Neuron (in vitro differentiated cells): ENCODE results near the gene CCDC6.

Experiments used
- H2AFZ ChIP-seq: one replicate; pipeline ENCODE4 v1.6.1; 2013; ENCODE audit warnings: low read depth, mild to moderate bottlenecking, inconsistent platforms, low read length, moderate library complexity
- H3K27me3 ChIP-seq: one replicate; pipeline ENCODE4 v1.6.1; 2013; ENCODE audit warnings: low read length; ENCODE audit not compliant: insufficient read depth
- H3K36me3 ChIP-seq: one replicate; pipeline ENCODE4 v1.6.1; 2013; ENCODE audit warnings: low read length; ENCODE audit not compliant: insufficient read depth
- H3K4me1 ChIP-seq: one replicate; pipeline ENCODE4 v1.6.1; 2013; ENCODE audit warnings: low read length; ENCODE audit not compliant: insufficient read depth
- H3K4me3 ChIP-seq: 2 replicates; pipeline ENCODE4 v1.5.1; 2013; ENCODE audit warnings: mild to moderate bottlenecking, low read length, moderate library complexity
- H3K9me3 ChIP-seq: one replicate; pipeline ENCODE4 v1.6.1; 2013; ENCODE audit warnings: low read length

The CCDC6 gene

DNA sequence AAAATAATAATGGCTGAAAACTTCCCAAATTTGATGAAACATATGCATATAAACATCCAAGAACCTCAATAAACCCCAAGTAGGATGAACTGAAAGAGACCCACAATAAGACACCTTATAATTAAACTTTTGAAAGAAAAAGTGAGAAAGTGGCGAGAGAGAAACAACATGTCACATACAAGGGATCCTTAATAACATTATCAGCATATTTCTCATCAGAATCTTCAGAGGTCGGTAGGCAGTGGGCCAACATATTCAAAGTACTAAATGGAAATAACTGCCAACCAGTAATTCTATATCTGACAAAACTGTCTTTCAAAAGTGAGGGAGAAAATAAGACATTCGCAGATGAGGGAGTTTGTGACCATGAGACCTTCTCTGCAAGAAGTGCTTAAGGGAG lies 16.6 kb upstream of the CCDC6 start:
- Histone ChIP-seq H3K36me3 (no peaks in the 10 kb centered on the region), H3K4me1 (no peaks in the 10 kb centered on the region), H3K9me3 (no peaks in the 10 kb centered on the region), H3K27me3 (no peaks in the 10 kb centered on the region), H3K4me3 (no peak overlapping the region), H2AFZ (no peak overlapping the region)

DNA sequence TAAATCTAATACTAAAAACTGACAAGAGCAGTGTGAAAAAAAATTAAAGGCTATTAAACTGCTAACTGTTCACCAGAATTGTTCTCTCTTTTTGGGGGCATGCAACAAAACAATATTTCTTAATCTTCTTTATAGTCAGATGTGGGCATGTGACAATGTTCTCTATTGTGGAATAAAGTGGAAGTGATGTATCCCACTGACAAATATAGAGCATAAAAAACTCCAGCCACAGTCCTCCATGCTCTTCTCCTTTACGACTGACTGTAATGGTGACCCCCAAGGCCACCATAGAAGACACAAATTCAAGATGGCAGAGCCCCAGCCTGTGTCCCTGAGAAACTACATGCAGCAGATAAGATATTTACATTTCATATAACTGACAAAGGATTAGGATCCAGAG lies 11.6 kb upstream of the CCDC6 start:
- H3K4me1 ChIP-seq = no peaks in the 10 kb centered on the region
- H3K27me3 ChIP-seq = no peaks in the 10 kb centered on the region
- no peak overlapping the region for H2AFZ ChIP-seq
- no peaks in the 10 kb centered on the region for H3K9me3 ChIP-seq
- H3K36me3 ChIP-seq = no peaks in the 10 kb centered on the region
- no peak overlapping the region for H3K4me3 ChIP-seq

DNA sequence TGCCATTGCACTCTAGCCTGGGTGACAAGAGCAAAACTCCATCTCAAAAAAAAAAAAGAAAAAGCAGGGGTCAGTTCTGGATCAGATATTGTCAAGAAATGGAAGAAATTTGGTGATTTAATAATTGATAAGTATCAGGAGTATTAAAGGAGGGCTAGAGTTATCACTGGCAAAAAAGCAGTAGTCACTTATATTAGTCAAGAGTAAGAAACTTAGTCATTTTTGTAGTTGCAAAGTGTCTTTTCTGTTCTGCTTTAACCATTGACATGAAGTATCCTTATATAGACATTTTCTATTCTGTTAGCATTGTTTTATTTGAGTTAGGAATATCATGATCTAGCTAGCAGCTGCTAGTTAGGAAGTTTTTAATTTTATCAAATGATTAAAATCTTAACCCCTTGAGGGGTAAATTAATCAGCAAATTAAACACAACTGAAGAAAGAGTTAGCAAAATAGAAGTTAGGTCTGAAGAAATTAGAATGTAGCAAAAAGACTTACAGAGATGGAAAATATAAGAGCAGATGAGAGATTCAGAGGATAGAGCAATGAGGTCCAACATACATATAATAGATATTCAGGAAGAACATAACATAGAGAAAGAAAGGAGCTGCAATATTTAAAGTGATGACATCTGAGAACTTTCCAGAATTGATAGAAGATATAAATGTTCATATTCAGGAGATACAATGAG lies 7.3 kb upstream of the CCDC6 start:
- H2AFZ ChIP-seq = no peak overlapping the region
- H3K27me3 ChIP-seq = no peaks in the 10 kb centered on the region
- H3K4me3 ChIP-seq = no peak overlapping the region
- H3K9me3 ChIP-seq = no peaks in the 10 kb centered on the region
- H3K4me1 ChIP-seq = no peaks in the 10 kb centered on the region
- no peaks in the 10 kb centered on the region for H3K36me3 ChIP-seq

DNA sequence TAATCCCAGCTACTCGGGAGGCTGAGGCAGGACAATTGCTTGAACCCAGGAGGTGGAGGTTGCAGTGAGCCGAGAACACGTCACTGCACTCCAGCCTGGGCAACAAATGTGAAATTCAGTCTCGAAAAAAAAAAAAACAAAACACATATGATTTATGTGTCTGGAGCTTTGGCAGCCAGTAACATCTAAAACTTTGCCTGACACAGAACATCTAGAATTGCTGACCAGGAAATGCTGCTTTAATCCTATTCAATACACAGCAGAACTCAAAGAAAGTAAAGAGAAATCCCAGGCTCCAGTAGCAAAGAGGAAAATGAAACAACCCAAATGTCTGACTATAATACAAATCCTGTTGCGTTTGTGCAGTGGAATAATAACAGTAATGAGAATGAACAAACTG lies 4.5 kb upstream of the CCDC6 start:
- no peaks in the 10 kb centered on the region for H3K36me3 ChIP-seq
- H3K4me3 ChIP-seq = no peak overlapping the region
- no peaks in the 10 kb centered on the region for H3K9me3 ChIP-seq
- peaks cover 11% of the 10 kb centered on the region for H3K4me1 ChIP-seq
- no peaks in the 10 kb centered on the region for H3K27me3 ChIP-seq
- no peak overlapping the region for H2AFZ ChIP-seq

DNA sequence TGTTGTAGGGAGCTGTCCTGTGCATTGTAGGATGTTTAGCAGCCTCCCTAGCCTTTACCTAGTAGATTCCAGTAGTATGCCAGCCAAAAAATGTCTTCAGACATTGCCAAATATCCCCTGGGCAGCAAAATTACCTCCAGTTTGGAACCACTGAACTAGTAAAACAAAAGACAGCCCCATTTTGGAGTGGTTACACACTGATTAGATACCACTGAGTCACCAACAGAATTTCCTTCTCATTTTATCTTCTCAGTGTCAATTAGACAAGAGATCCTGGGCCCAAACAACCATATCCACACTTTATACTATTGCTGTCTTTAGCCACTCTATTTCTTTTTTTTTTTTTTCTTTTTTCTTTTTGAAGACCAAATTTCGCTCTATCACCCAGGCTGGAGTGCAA lies 3.5 kb upstream of the CCDC6 start:
- Histone ChIP-seq H3K9me3 (no peaks in the 10 kb centered on the region), H3K27me3 (no peaks in the 10 kb centered on the region), H3K4me3 (no peak overlapping the region), H3K36me3 (no peaks in the 10 kb centered on the region), H3K4me1 (peaks cover 16% of the 10 kb centered on the region), H2AFZ (no peak overlapping the region)

DNA sequence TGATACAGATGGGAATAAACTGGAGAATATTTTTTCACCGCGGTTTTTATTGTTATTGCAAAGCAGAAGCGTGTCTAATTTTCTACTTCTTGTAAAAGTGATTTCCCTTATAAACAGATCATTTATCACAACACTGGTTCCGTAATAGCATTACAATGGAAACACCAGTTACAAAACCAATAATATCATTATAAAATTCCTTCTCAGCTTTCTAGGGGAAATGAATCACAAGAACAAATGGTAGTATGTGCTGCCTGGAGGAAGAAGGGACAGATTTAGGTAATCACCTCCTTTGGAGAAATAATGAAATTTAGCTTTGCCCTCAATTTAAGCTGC lies 2.4 kb upstream of the CCDC6 start:
- Histone ChIP-seq H3K36me3 (no peaks in the 10 kb centered on the region), H3K4me3 (peak overlapping the region; percentile 97), H3K9me3 (no peaks in the 10 kb centered on the region), H3K4me1 (peaks cover 25% of the 10 kb centered on the region), H2AFZ (peak overlapping the region; percentile 70), H3K27me3 (no peaks in the 10 kb centered on the region)

DNA sequence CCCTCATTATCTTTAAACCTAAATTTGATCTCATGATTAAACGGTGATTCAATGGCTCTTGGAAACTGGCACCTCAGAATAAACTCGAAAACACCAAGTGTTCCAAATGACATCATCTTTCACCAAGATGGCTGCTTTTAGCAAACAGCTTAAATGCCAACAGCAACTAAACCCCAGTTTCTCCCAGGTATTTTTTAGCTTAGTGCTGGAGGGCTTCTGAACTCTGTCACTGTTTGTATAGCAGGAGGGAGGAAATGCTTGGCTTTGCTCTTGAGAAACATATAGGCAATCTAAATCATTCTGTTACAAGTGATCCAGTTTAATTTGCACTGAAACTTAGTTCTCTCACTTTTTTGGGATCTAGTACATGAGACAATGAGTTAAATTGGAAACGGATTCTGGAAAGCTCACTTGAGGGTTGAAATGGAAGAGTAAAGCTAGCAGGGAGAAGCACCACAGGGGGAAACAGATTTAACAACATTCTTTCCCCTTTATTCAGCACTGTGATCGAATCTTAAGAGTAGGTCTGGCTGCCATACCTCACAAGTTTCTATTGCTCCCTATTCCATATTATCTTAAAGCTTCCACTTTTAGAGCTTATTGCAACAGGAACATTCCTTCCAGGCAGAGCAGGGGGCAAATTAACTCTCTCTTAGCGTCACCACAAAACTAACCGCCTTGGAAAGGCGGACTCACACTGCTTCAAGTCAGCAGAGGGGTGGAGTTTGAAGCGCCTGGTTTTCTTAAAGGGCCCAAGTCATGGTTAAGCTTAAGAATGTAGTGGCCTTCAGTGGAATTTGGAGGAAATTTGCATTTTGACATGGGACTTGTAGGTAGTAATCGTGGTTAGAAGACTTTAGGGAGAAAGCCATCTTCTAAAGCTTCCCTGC lies 1.8 kb upstream of the CCDC6 start:
- H3K27me3 ChIP-seq = no peaks in the 10 kb centered on the region
- peak overlapping the region; percentile 97 for H3K4me3 ChIP-seq
- peak overlapping the region; percentile 70 for H2AFZ ChIP-seq
- no peaks in the 10 kb centered on the region for H3K36me3 ChIP-seq
- H3K9me3 ChIP-seq = no peaks in the 10 kb centered on the region
- H3K4me1 ChIP-seq = peaks cover 27% of the 10 kb centered on the region

DNA sequence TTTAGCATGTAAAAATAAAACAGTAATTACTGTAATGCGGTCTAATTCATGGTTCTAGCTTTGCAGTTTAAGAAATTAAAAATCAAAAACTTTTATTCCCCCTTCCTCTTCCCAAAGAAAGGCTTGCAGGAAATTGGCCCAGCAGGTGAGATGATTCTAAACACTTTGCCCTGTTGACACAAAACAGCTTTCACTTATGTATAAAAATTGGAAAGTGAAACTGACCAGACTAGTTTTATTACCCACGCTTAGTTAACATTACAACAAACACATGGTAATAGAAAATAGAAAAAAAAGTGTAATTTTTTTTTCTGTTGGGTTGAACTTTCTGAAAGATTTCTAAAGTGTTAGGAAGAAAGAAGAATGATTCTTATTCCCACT lies 1.2 kb upstream of the CCDC6 start:
- Histone ChIP-seq H3K4me1 (peaks cover 27% of the 10 kb centered on the region), H2AFZ (peak overlapping the region; percentile 70), H3K4me3 (peak overlapping the region; percentile 97), H3K36me3 (no peaks in the 10 kb centered on the region), H3K27me3 (no peaks in the 10 kb centered on the region), H3K9me3 (no peaks in the 10 kb centered on the region)

DNA sequence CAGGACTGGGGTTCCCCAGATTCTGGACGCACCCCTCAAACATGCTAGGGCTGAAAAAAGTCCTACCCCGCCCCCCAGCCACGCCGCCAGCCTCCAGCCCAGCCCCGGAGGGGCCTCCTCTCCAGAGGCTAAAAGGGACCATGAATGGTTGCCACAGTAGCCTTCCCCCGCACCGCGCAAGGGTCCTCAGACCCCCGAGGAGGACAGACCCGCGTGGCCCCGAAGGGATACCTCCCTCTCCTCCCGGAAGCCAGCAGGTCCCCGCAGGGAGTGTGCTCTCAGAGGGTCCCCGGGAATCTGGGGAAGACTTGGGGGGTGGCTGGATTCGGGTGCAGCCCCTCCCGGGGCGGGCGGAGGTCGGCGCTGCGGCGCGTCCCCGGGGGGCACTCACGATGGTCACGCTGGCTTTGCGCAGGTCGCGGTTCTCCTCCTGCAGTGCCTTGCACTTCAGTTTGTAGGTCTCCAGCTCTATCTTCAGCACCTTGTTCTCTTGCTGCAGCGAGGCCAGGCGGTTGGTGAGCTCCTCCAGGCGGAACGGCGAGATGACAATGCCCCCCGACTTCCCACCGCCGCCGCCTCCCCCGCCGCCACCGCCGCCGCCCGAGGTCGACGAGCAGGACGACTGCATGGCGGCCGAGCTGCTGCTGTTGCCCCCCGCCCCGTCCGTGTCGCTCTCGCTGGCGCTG lies 482 bp downstream of the CCDC6 start:
- Histone ChIP-seq H2AFZ (peak overlapping the region; percentile 82), H3K4me1 (peaks cover 27% of the 10 kb centered on the region), H3K4me3 (peak overlapping the region; percentile 97), H3K36me3 (no peaks in the 10 kb centered on the region), H3K9me3 (no peaks in the 10 kb centered on the region), H3K27me3 (no peaks in the 10 kb centered on the region)

DNA sequence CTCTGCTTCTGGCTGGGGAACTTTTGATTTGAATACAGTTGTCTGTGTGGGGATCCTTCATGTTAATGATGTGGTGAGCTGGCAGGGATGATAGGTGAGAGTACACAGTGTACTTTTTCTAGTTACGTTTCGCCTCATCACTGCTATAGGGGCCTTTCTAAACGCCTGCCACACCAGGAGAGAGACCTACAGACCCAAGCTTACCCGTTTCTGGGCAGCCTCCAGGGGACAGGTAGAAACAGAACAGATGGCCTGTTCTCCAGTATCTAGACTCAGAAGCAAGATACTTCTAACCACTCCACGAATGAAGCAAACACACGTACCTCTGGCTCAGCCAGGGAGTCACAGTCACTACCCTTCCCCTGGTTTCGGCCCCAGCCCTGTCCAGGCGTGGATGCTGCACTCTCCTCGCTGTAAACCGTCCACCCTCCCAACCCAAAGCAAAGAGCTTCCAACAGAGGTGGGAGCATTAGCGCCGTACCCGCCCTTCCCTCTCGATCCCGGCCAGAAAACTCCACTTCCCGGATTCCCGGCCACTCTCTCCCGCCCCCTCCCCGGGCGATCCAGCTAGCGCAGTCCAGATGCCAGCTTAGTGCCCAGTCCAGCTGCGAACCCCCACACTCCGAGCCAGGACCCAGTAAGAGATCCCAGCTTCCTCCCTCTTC lies 1.2 kb downstream of the CCDC6 start:
- Histone ChIP-seq H3K27me3 (no peaks in the 10 kb centered on the region), H3K4me1 (peaks cover 27% of the 10 kb centered on the region), H2AFZ (peak overlapping the region; percentile 82), H3K4me3 (peak overlapping the region; percentile 97), H3K9me3 (no peaks in the 10 kb centered on the region), H3K36me3 (peaks cover 3% of the 10 kb centered on the region)

DNA sequence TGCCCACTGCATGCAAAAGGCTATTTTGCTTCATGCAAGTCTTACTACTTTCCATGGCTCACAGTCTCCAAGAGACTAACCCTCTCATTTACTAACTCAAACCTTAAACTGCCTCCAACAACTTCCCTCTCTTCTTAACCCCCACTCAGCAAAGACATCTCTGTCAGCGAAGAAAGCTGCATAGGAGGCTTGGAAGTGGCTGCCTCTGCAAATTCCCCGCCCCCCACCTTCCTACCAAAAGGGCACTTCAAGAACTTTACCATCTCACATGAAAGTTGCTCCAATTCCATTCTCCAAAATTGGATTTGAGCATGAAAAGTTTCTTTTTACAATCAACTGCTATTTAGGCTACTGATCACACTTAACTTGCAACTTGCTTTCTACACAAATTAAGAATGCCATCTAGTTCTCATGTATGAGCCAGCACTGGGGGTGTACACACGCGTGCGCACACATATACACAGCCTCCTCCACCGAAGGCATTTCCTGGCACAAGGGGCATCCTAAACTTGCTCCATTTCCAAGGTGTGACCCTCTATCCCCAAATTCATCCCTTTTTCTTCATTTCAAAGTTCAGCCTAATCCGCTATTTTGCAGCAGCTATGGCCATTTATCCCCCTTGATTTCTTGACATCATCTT lies 1.8 kb downstream of the CCDC6 start:
- H3K4me1 ChIP-seq = peaks cover 27% of the 10 kb centered on the region
- no peaks in the 10 kb centered on the region for H3K27me3 ChIP-seq
- H3K4me3 ChIP-seq = peak overlapping the region; percentile 97
- no peak overlapping the region for H2AFZ ChIP-seq
- H3K9me3 ChIP-seq = no peaks in the 10 kb centered on the region
- peaks cover 3% of the 10 kb centered on the region for H3K36me3 ChIP-seq

DNA sequence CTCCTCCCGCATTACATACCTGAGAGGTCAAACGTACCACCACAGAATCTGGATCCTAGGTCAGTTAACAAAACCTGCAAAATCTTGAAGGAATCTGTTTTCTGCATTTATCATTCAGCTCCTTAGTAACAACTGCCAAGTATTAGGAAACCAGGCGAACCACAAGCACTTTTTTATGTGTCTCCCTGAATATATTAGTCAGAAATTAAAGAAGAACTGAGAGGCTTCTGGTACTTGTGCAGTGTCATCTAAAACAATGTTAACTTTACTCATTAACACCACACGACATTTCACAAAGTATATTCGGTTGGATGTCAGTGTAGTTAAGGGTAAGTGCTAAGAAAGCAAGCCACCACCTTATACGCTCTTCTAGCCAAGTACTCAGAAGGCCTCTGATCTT lies 2.5 kb downstream of the CCDC6 start:
- H3K4me1 ChIP-seq = peaks cover 27% of the 10 kb centered on the region
- H3K4me3 ChIP-seq = peak overlapping the region; percentile 97

More for the DNA sequence above, 2.5 kb downstream of the CCDC6 start:
- H2AFZ ChIP-seq = no peak overlapping the region
- H3K27me3 ChIP-seq = no peaks in the 10 kb centered on the region
- peaks cover 3% of the 10 kb centered on the region for H3K36me3 ChIP-seq
- no peaks in the 10 kb centered on the region for H3K9me3 ChIP-seq
